ENCODE results near the gene NEK7.

DNA sequence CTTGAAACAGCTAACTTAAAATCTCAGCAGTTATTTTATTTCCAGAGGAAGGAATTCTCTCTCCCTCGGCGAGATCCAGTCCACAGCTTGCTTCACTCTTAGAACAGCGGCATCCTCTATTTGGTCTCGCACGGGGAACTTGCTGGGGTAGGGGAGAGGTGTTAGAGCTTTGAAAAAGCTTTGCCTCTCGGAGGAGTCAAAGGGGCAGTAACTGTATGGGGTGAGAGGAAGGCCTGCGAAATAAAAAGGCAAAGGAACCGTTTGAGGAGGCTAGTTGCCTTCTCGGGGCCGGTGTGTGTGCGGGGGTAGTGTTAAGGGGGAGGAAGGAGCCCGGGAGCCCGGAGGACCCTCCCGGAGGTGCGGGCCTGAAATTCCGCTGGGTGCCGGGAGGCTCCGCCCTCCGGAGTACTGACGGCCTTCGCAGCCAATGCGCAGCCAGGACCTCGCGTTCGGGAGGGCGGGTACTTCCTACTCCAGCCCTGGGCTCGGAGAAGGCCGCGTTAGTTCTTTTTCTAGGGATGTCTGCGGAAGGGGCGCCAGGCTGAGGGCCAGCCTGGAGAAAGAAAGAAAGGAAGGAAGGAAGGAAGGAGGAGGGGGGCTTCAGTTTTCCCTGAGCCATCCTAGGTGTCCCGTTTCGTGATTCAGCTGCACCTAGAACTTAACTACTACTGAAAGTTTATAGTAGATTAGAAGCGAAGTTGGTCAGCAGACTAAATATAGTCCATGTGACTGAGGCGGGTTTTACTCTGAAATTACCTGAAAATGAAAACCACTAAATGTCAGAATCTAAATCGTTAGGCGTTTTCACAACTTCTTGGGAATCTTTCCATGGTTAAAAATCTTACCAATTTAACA lies 2.2 kb downstream of the NEK7 start:
- TF ChIP-seq CEBPB (IDR thresholded peaks at IDR 0.05; ENCODE audit: low read depth, low read length) (no peak), MXI1 (IDR thresholded peaks at IDR 0.05; ENCODE audit: borderline replicate concordance, low read depth, low read length) (no peak), POLR2A (IDR thresholded peaks at IDR 0.05; ENCODE audit: low read depth, low read length) (peak; percentile 85), BHLHE40 (IDR thresholded peaks at IDR 0.05; ENCODE audit: low read depth, low read length) (no peak), FOS (IDR thresholded peaks at IDR 0.05; ENCODE audit: low read depth, low read length) (no peak), SMC3 (IDR thresholded peaks at IDR 0.05; ENCODE audit: low read depth, low read length) (no peak), RAD21 (IDR thresholded peaks at IDR 0.05; ENCODE audit: low read length) (no peak), RFX5 (IDR thresholded peaks at IDR 0.05; ENCODE audit: low read depth, low read length) (no peak), RCOR1 (IDR thresholded peaks at IDR 0.05; ENCODE audit: insufficient replicate concordance, low read length) (no peak)
- TF ChIP-seq, protein P1, sequence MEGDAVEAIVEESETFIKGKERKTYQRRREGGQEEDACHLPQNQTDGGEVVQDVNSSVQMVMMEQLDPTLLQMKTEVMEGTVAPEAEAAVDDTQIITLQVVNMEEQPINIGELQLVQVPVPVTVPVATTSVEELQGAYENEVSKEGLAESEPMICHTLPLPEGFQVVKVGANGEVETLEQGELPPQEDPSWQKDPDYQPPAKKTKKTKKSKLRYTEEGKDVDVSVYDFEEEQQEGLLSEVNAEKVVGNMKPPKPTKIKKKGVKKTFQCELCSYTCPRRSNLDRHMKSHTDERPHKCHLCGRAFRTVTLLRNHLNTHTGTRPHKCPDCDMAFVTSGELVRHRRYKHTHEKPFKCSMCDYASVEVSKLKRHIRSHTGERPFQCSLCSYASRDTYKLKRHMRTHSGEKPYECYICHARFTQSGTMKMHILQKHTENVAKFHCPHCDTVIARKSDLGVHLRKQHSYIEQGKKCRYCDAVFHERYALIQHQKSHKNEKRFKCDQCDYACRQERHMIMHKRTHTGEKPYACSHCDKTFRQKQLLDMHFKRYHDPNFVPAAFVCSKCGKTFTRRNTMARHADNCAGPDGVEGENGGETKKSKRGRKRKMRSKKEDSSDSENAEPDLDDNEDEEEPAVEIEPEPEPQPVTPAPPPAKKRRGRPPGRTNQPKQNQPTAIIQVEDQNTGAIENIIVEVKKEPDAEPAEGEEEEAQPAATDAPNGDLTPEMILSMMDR (conservative IDR thresholded peaks at IDR 0.05; ENCODE audit: low read depth, low read length) = no peak
- TF ChIP-seq, protein P2, sequence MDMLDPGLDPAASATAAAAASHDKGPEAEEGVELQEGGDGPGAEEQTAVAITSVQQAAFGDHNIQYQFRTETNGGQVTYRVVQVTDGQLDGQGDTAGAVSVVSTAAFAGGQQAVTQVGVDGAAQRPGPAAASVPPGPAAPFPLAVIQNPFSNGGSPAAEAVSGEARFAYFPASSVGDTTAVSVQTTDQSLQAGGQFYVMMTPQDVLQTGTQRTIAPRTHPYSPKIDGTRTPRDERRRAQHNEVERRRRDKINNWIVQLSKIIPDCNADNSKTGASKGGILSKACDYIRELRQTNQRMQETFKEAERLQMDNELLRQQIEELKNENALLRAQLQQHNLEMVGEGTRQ (IDR thresholded peaks at IDR 0.05; ENCODE audit: low read depth, low read length) = peak; percentile 35; the same call in 1 of the 2 replicates
